Stimulated activated effector memory CD8-positive, alpha-beta T cell treated with anti-CD3 and anti-CD28 coated beads, Interleukin-12 subunit alpha, Interleukin-12 subunit beta, amount 100 ng/mL, for 72 hours (primary cell): Measurements from ENCODE around the gene ASB1.

ENCODE experiments used
- ATAC-seq: fragments of 150-1000 bp; cut with Tn5 transposase; 2 replicates; pipeline ENCODE4 v1.10.0; 2021
- DNase-seq, 2 donors: peaks; one replicate each; pipeline ENCODE4 v3.0.0; 2021 to 2022; ENCODE audit warnings: low spot score in 2 of 2
- H3K27ac Mint-ChIP-seq: one replicate; pipeline ENCODE4 v1.8.0; 2022; ENCODE audit warnings: mild to moderate bottlenecking, mixed read lengths
- H3K36me3 Mint-ChIP-seq: one replicate; pipeline ENCODE4 v1.8.0; 2022; ENCODE audit warnings: mild to moderate bottlenecking, mixed read lengths
- H3K4me1 Mint-ChIP-seq: one replicate; pipeline ENCODE4 v1.8.0; 2022; ENCODE audit warnings: mixed read lengths
- H3K4me3 Mint-ChIP-seq: one replicate; pipeline ENCODE4 v1.8.0; 2022; ENCODE audit warnings: mild to moderate bottlenecking, mixed read lengths
- H3K9me3 Mint-ChIP-seq: one replicate; pipeline ENCODE4 v1.8.0; 2022; ENCODE audit warnings: mixed read lengths

Gene ASB1

DNA sequence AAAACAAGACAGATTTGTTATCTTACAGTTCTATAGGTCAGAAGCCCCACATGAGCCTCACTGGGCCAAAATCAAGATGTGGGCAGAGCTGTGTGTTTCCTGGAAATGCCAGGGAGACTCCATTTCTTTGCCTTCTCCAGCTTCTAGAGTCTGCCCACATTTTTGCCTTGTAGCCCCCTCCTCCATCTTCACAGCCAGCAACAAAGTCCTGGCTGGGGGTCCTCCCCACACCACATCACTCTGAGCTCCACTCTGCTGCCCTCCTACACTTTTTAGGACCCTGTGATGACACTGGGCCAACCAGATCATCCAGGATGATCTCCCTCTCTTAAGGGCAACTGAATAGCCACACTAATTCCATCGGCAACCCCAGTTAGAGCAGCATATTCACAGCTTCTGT is 34.3 kb downstream of the ASB1 start:
- ATAC-seq = no peak
- Mint-ChIP-seq H3K9me3 (peaks cover 5% of the 10 kb centered on the region), H3K4me1 (no peaks in the 10 kb centered on the region), H3K4me3 (no peak overlapping the region), H3K27ac (peak overlapping the region; percentile 71), H3K36me3 (no peaks in the 10 kb centered on the region)
- peak in 1 of 2 donors; percentile 32 for DNase-seq

DNA sequence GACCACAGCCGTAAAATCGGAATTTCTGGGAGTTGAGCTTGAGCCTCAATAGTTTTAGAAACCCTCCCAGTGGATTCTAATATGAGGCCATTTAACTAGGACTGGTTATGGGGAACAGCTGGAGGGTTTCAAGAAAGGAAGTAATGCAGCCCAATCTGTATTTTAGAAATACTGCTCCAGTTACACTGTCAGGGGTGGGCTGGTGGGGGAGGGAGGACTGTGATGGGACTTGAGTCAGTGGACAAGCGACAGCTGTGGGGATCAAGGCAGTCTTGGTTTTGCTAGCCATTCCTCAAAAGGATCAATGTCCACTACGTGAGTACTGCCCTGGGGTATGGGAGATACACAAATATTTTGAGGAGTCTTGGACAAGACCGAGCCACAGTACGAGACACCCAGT is 34.8 kb downstream of the ASB1 start:
- ATAC-seq (no peak), DNase-seq (no peak)
- Mint-ChIP-seq H3K9me3 (peaks cover 2% of the 10 kb centered on the region), H3K36me3 (no peaks in the 10 kb centered on the region), H3K27ac (peak overlapping the region; percentile 71), H3K4me3 (no peak overlapping the region), H3K4me1 (no peaks in the 10 kb centered on the region)

DNA sequence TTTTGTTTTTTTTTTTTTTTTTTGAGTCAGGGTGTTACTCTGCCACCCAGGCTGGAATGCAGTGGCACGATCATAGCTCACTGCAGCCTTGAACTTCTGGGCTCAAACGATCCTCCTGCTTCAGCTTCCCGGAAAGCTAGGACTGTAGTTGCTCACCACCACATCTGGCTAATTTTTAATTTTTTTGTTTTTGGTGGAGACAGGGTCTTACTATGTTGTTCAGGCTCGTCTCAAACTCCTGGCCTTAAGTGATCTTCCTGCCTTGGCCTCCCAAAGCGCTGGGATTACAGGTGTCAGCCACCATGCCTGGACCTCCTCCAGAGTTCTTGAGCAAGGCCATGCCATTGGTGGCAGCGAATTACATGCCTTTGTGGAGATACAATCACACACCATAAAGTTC is 35.2 kb downstream of the ASB1 start:
- Mint-ChIP-seq H3K4me1 (no peaks in the 10 kb centered on the region), H3K36me3 (no peaks in the 10 kb centered on the region), H3K27ac (no peak overlapping the region), H3K9me3 (no peaks in the 10 kb centered on the region), H3K4me3 (no peak overlapping the region)
- no peak for DNase-seq
- no peak for ATAC-seq

DNA sequence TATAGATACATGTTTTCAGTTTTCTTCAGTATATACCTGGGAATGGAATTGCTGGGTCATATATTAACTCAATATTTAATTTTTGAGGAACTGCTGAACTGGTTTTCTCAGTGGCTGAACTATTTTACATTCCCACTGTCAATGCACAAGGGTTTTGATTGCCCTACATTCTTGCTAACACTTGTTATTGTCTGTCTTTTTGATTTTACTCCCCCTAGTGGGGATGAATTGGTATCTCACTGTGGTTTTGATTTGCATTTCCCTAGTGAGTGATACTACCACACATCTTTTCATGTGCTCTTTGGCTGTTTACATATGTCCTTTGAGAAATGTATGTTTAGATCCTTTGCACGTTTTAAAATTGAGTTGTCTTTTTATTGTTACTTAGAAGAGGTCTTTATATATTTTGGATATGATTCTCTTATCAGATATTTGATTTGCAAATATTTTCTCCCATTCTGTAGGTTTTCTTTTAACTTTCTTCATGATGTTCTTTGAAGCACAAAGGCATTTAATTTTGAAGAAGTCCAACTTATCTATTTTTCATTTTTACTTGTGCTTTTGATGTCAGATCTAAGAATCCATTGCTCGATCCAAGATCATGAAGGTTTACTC is 36.2 kb downstream of the ASB1 start:
- Mint-ChIP-seq H3K9me3 (no peaks in the 10 kb centered on the region), H3K27ac (no peak overlapping the region), H3K4me1 (no peaks in the 10 kb centered on the region), H3K36me3 (no peaks in the 10 kb centered on the region), H3K4me3 (no peak overlapping the region)
- no peak for DNase-seq
- peak; percentile 77 for ATAC-seq

DNA sequence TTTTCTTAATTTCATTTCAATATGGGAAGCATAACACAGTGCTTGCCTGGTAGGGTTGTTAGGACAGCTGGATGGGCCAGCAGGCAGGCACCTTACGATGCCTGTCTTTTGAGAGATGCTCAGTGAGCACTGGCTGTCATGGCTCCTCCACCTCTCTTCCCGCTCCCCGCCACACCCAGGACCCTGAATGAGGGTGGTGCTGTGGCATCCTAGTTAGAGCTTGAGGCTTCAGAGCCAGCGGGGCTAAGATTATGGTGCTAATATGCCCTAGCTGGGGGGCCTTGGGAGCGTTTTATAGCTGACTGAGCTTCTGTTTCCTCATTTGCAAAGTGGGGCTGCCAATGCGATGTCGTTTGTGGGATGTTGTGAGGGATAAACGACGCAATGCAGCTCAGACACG is 37.7 kb downstream of the ASB1 start:
- Mint-ChIP-seq H3K4me3 (no peak overlapping the region), H3K36me3 (no peaks in the 10 kb centered on the region), H3K9me3 (peaks cover 6% of the 10 kb centered on the region), H3K4me1 (no peaks in the 10 kb centered on the region), H3K27ac (no peak overlapping the region)
- DNase-seq (peak in 1 of 2 donors; percentile 26), ATAC-seq (no peak)

DNA sequence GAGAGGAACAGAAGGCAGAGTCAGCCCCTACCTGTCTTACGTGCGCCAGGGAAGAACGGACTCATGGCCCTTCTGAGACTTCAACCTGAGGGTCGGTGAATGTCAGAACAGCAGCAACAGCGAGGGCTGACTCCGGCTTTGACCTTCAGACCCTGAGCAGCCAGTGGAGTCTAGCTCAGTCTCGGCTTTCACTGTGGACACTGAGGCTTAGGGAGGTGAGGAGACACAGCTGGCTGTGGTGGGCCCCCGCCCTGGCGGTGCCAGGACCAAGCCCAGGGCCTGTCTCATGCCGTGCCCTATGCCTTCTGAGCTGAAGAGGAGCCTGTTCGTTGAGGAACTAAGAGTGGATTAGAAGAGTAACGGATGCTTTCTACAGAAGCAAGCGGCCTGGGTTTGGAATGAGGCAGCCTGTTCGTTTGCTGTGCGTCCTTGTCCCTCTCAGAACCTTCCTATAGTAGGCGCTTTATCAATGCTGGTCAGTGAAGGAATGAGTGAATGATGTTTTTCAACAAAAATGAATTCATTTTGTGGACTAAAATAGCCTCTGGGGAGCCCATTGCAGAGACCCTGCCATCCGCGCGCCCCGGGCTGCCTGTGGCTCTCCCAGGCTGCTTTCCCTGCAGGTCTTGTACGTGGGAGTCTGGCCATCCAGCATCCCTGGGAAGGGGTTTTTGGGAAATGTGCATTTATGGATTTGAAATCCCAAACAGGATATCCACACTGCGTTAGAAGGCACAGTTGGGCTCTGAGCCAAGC is 38.9 kb downstream of the ASB1 start:
- Mint-ChIP-seq H3K27ac (no peak overlapping the region), H3K9me3 (peaks cover 6% of the 10 kb centered on the region), H3K36me3 (no peaks in the 10 kb centered on the region), H3K4me3 (no peak overlapping the region), H3K4me1 (no peaks in the 10 kb centered on the region)
- DNase-seq (peak in 1 of 2 donors; percentile 40), ATAC-seq (no peak)

DNA sequence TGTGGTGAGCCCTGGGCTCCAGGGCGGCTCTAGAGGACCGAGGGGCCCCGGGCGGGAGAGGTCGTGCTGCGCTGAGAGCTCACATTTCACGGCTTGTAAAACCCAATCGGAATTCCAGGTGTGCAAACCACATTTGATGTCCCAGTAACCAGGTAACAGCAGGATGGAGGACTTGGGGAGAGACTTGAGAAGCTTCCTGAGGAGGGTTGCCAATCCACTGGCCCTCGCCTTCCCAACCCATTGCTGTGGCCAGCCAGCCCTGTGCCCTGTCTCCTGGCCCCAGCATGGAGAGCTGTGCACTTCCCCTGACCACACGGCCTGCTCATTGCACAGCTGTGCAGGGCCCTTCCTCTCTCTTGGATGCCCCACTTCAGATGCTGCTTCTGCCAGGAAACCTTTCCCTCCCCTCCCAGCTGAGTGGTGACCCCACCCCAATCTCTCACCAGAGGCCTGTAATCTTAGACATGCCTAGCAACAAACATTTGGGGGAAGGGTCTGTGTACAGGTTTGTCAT is 39.6 kb downstream of the ASB1 start:
- Mint-ChIP-seq H3K9me3 (peaks cover 6% of the 10 kb centered on the region), H3K27ac (no peak overlapping the region), H3K36me3 (no peaks in the 10 kb centered on the region), H3K4me3 (no peak overlapping the region), H3K4me1 (no peaks in the 10 kb centered on the region)
- DNase-seq (peak in 1 of 2 donors; percentile 32), ATAC-seq (no peak)

DNA sequence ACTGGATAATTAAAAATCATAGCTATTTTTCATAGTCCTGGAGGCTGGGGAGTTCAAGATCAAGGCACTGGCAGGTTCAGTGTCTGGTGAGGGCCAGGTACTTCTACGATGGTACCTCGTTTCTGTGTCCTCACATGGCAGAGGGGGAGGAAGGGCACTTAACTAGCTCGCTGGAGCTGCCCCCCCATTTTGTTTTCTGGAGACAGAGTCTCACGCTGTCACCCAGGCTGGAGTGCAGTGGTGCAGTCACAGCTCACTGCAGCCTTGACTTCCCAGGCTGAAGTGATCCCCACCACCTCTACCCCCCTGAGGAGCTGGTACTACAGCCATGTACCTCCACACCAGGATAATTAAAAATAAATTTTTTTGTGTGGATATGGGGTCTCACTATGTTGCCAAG is 40.3 kb downstream of the ASB1 start:
- Mint-ChIP-seq H3K36me3 (no peaks in the 10 kb centered on the region), H3K27ac (no peak overlapping the region), H3K4me3 (no peak overlapping the region), H3K4me1 (no peaks in the 10 kb centered on the region), H3K9me3 (peaks cover 9% of the 10 kb centered on the region)
- ATAC-seq (no peak), DNase-seq (peak in 1 of 2 donors; percentile 17)

DNA sequence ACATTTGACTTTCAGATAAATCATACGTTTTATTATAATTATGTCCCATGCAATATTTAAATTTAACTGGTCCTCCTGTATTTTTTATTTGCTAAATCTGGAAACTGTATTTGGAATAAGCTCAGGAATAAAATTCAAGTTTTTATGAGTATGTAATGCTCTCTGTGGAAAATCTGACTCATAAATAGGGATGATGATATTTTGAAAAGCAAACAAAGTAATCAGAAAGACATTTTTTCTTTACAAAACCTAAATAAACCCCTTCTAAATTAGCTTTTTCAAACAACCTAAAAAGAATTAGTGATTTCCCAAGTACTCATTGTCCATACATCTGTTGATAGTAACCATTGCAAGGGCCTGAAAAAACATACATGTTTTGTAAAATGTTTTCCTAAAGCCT is 41.1 kb downstream of the ASB1 start:
- Mint-ChIP-seq H3K4me1 (no peaks in the 10 kb centered on the region), H3K9me3 (peaks cover 13% of the 10 kb centered on the region), H3K27ac (no peak overlapping the region), H3K36me3 (no peaks in the 10 kb centered on the region), H3K4me3 (no peak overlapping the region)
- ATAC-seq (no peak), DNase-seq (no peak)

DNA sequence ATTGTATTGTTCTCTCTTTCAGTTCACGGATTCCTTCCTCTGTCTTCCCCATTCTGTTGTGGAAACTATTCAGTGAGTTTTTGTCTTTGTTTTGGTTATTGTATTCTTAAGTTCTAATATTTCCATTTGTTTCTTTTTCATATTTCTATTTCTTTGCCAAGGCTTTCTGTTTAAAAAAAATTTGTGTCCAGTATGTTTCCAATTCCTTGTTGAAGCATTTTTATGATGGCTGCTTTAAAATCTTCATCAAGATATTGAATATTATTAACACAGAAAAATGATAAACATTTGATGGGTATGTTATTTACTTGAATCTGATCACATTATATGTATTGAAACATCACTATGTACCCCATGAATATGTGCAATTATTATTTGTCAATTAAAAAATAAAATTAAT is 42.4 kb downstream of the ASB1 start:
- no peak overlapping the region for H3K4me3 Mint-ChIP-seq
- no peaks in the 10 kb centered on the region for H3K36me3 Mint-ChIP-seq
- H3K4me1 Mint-ChIP-seq = no peaks in the 10 kb centered on the region
- ATAC-seq = no peak
- H3K27ac Mint-ChIP-seq = no peak overlapping the region
- peaks cover 23% of the 10 kb centered on the region for H3K9me3 Mint-ChIP-seq
- DNase-seq = no peak

DNA sequence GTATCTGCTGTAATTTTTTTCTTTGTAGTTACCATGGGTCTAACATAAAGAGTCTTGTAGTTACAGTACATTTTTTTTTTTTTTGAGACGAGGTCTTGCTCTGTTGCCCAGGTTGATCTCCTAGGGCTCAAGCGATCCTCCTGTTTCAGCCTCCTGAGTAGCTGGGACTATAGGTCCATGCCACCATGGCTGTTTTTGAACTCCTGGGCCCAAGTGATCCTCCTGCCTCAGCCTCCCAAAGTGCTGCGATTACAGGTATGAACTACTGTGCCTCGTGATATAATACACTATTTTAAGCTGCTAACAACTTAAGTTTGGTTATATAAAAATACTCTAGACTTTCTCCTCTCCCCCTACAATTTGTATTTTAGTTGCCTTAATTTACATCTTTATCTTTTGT is 46.3 kb downstream of the ASB1 start:
- H3K4me1 Mint-ChIP-seq = no peaks in the 10 kb centered on the region
- H3K4me3 Mint-ChIP-seq = no peak overlapping the region
- DNase-seq (no peak), ATAC-seq (no peak)
- H3K27ac Mint-ChIP-seq = no peak overlapping the region
- H3K9me3 Mint-ChIP-seq = peaks cover 23% of the 10 kb centered on the region
- no peaks in the 10 kb centered on the region for H3K36me3 Mint-ChIP-seq

DNA sequence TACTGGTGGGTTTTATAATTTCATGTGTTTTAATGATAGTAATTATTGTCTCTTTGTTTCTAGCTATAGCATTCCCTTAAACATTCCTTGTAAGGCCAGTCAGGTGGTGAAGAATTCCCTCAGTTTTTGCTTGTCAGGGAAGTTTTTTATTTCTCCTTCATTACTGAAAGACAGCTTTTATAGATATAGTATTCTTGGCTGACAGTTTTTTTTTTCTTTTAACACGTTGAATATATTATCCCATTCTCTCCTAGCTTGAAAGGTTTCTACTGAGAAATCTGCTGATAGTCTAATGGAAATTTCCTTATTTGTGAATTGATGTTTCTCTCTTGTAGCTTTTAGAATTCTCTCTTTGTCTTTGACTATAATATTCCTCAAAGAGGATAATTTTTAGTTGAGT is 46.8 kb downstream of the ASB1 start:
- H3K9me3 Mint-ChIP-seq = peaks cover 23% of the 10 kb centered on the region
- ATAC-seq = no peak

DNA sequence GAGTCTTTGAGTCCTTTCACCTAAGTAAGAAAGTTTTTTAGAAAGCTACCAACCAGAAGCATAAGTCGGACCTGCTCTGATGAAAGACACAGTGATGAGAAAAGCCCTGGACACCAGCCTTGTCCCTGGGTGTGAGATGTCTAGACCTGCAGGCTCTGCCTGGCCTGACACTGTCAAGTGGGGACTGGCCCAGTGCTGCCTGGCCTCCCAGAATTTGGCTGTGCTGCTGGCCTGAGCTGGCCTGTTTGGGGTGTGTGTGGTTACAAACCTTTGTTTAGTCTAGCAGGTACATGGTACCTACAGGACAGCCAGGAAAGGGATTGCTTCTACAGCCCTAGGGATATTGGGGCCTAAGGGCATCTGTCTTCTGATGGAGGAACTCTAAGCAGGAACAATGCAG is 48.3 kb downstream of the ASB1 start:
- Mint-ChIP-seq H3K4me1 (no peaks in the 10 kb centered on the region), H3K4me3 (no peak overlapping the region), H3K36me3 (no peaks in the 10 kb centered on the region), H3K9me3 (peaks cover 25% of the 10 kb centered on the region), H3K27ac (no peak overlapping the region)
- DNase-seq (peak in 1 of 2 donors; percentile 20), ATAC-seq (no peak)

More for the DNA sequence above, 46.8 kb downstream of the ASB1 start:
- no peaks in the 10 kb centered on the region for H3K36me3 Mint-ChIP-seq
- H3K27ac Mint-ChIP-seq = no peak overlapping the region
- DNase-seq = no peak
- no peak overlapping the region for H3K4me3 Mint-ChIP-seq
- no peaks in the 10 kb centered on the region for H3K4me1 Mint-ChIP-seq

DNA sequence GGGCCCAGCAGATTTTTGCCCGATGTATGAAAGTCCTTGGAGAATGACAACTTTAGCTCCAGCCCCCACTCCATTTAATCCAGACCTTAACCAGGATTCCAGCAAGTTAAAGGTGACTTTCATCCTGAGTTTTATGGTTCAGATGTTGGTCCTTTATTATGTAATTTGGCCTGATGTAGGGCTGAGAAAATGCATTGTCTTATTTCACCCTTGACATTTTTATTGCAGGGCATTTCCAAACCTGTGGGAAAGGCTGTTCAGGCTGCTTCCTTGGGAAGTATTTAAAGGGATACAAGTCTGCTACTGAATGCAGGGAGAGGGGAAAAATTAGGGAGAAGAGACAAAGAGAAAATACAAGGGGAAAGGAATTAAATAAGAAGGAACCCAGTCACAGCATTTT is 48.8 kb downstream of the ASB1 start:
- Mint-ChIP-seq H3K4me3 (no peak overlapping the region), H3K27ac (no peak overlapping the region), H3K9me3 (peaks cover 30% of the 10 kb centered on the region), H3K36me3 (no peaks in the 10 kb centered on the region), H3K4me1 (no peaks in the 10 kb centered on the region)
- ATAC-seq (no peak), DNase-seq (no peak)

DNA sequence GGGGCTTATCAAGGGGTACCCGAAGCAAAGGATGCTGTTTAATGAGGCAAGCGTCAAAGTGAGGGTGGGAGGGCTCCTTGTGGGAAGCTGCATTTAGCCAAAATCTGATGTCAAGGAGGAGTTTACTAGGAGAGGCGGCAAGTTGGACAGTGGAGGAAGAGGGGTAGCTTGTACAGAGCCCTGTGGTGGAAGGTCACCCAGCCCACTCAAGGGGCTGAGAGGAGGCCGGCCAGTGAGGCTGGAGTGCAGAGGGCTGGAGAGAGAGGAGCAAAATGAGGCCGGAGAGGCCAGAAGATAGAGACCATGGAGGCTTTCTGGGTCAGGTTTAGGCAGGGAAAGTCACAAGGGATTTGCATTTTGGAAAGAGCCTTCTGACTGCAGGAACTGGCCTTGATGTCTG is 49.5 kb downstream of the ASB1 start:
- H3K4me1 Mint-ChIP-seq = no peaks in the 10 kb centered on the region
- ATAC-seq (no peak), DNase-seq (peak in 1 of 2 donors; percentile 29)
- no peak overlapping the region for H3K27ac Mint-ChIP-seq
- peaks cover 30% of the 10 kb centered on the region for H3K9me3 Mint-ChIP-seq
- no peaks in the 10 kb centered on the region for H3K36me3 Mint-ChIP-seq
- H3K4me3 Mint-ChIP-seq = no peak overlapping the region

DNA sequence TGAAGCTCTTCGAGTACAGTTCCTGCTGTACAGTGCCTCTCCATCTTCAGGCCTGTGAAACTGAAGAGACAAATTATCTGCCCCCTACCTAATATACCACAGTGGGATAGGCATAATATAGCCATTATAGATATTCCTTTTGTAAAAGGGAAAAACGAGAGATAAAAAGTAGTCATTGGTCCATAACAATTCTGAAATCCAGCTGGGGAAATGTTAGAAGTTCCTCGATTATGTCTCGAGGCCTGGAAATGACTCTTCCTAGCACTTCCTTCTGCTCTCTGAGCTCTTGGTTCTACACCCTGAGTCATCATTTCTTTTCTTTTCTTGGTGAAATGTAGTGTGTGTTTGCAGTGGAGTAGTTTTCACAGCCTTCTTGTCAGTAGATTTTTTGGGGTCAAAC is 51.5 kb downstream of the ASB1 start:
- Mint-ChIP-seq H3K36me3 (no peaks in the 10 kb centered on the region), H3K4me3 (no peak overlapping the region), H3K27ac (no peak overlapping the region), H3K4me1 (no peaks in the 10 kb centered on the region), H3K9me3 (peaks cover 19% of the 10 kb centered on the region)
- ATAC-seq (no peak), DNase-seq (no peak)
